ENCODE results near the gene RPS21.

- no peak for TF ChIP-seq POLR2A (IDR thresholded peaks at IDR 0.05; ENCODE audit: low read length)
- no peak for TF ChIP-seq GATA1 (IDR thresholded peaks at IDR 0.05; ENCODE audit: low read depth, low read length)
Measured at GRCh38 chr20:62429455-62430310, 42.8 kb downstream of the RPS21 start.
